Peyer's patch (tissue), 4 donors: ENCODE measurements around the gene USP40. TPM values are rescaled to one million over a fixed set of nuclear protein-coding genes. Genes with fewer than 3 reads are reported as not detected.

ENCODE experiments used
- DNase-seq, 3 donors: peaks; one replicate each; pipeline ENCODE4 v3.0.0-alpha.2; 2017 to 2019
- H3K27ac ChIP-seq, 4 donors: fragments of 200-600 bp; sonication (generic); one replicate each; pipeline ENCODE4 v1.5.1; 2016 to 2019
- H3K27me3 ChIP-seq, 2 donors: fragments of 200-600 bp; sonication (generic); one replicate each; pipeline ENCODE4 v1.5.1; 2019
- H3K36me3 ChIP-seq, 3 donors: fragments of 200-600 bp; sonication (generic); one replicate each; pipeline ENCODE4 v1.5.1; 2016 to 2019
- H3K4me1 ChIP-seq, 4 donors: fragments of 200-600 bp; sonication (generic); one replicate each; pipeline ENCODE4 v1.5.1; 2016 to 2019
- H3K4me3 ChIP-seq, 4 donors: fragments of 200-600 bp; sonication (generic); 1 replicate in 3 of 4; 2 replicates in 1 of 4; pipeline ENCODE4 v1.5.1; 2016 to 2019; ENCODE audit warnings: mild to moderate bottlenecking in 1 of 4
- H3K9me3 ChIP-seq, 4 donors: fragments of 200-600 bp; sonication (generic); one replicate each; pipeline ENCODE4 v1.5.1; 2016 to 2019; ENCODE audit warnings: mild to moderate bottlenecking in 1 of 4
- CTCF ChIP-seq, 6 experiments: fragments of 450-650 bp in 4 of 6; fragments of 200-600 bp in 2 of 6; sonication (generic) in 1 of 6; IDR thresholded peaks; one replicate each; pipeline ENCODE4 v1.5.1; 2017 to 2019; ENCODE audit warnings: antibody characterized with exemption in 6 of 6, mild to moderate bottlenecking in 3 of 6, moderate library complexity in 1 of 6
- POLR2A ChIP-seq, 2 donors: fragments of 450-650 bp; IDR thresholded peaks; one replicate each; pipeline ENCODE4 v1.5.1; 2017; ENCODE audit warnings: antibody characterized with exemption in 2 of 2, mild to moderate bottlenecking in 2 of 2, moderate library complexity in 2 of 2
- total RNA-seq, 4 donors: library from RNA; depleted of rRNA; stranded (reverse); fragments of >200 nt; gene quantifications; one replicate each; pipeline ENCODE4 v1.1.0, GENCODE V29; 2016

The USP40 gene
- total RNA-seq, 4 donors from 2014 or later, result 34.3 to 58.7 (median 45.0) TPM

GRCh38 chr2:233532971-233533370 lies 33.6 kb downstream of the USP40 start:
- no peaks in the 10 kb centered on the region for H3K9me3 ChIP-seq
- H3K27me3 ChIP-seq, result no peaks in the 10 kb centered on the region
- no peak overlapping the region for H3K4me3 ChIP-seq
- no peaks in the 10 kb centered on the region for H3K4me1 ChIP-seq
- TF ChIP-seq POLR2A (IDR thresholded peaks at IDR 0.05) (no peak), CTCF (IDR thresholded peaks at IDR 0.05) (no peak)
- no peak for DNase-seq
- H3K36me3 ChIP-seq, result peaks cover 0 to 33% (median 0%) of the 10 kb centered on the region in 3 donors
- no peak overlapping the region for H3K27ac ChIP-seq

- Histone ChIP-seq H3K4me1 (no peaks in the 10 kb centered on the region), H3K27ac (no peak overlapping the region), H3K9me3 (no peaks in the 10 kb centered on the region), H3K27me3 (no peaks in the 10 kb centered on the region), H3K4me3 (no peak overlapping the region), H3K36me3 (peaks cover 0 to 33% (median 0%) of the 10 kb centered on the region in 3 donors)
- DNase-seq, result no peak
- TF ChIP-seq CTCF (IDR thresholded peaks at IDR 0.05) (no peak), POLR2A (IDR thresholded peaks at IDR 0.05) (no peak)
Measured at GRCh38 chr2:233531955-233532354, 34.6 kb downstream of the USP40 start.

- Histone ChIP-seq H3K27ac (no peak overlapping the region), H3K36me3 (peaks cover 0 to 33% (median 0%) of the 10 kb centered on the region in 3 donors), H3K27me3 (no peaks in the 10 kb centered on the region), H3K4me3 (no peak overlapping the region), H3K9me3 (no peaks in the 10 kb centered on the region), H3K4me1 (no peaks in the 10 kb centered on the region)
- TF ChIP-seq POLR2A (IDR thresholded peaks at IDR 0.05) (no peak), CTCF (IDR thresholded peaks at IDR 0.05) (no peak)
- DNase-seq, result no peak
Measured at GRCh38 chr2:233530381-233530780, 36.2 kb downstream of the USP40 start.

GRCh38 chr2:233528182-233528581 lies 38.4 kb downstream of the USP40 start:
- no peak for DNase-seq
- no peaks in the 10 kb centered on the region for H3K9me3 ChIP-seq
- TF ChIP-seq POLR2A (IDR thresholded peaks at IDR 0.05), result no peak
- TF ChIP-seq CTCF (IDR thresholded peaks at IDR 0.05), result no peak
- no peak overlapping the region for H3K4me3 ChIP-seq
- H3K4me1 ChIP-seq, result no peaks in the 10 kb centered on the region
- peaks cover 0 to 25% (median 0%) of the 10 kb centered on the region in 3 donors for H3K36me3 ChIP-seq
- no peaks in the 10 kb centered on the region for H3K27me3 ChIP-seq
- H3K27ac ChIP-seq, result no peak overlapping the region

- Histone ChIP-seq H3K27ac (no peak overlapping the region), H3K4me3 (no peak overlapping the region), H3K36me3 (peaks cover 0 to 33% (median 0%) of the 10 kb centered on the region in 3 donors), H3K4me1 (no peaks in the 10 kb centered on the region), H3K9me3 (no peaks in the 10 kb centered on the region), H3K27me3 (no peaks in the 10 kb centered on the region)
- TF ChIP-seq POLR2A (IDR thresholded peaks at IDR 0.05), result no peak
- TF ChIP-seq CTCF (IDR thresholded peaks at IDR 0.05), result no peak
- no peak for DNase-seq
Measured at GRCh38 chr2:233525791-233526190, 40.8 kb downstream of the USP40 start.
